SK-N-SH (cell line): ENCODE data around the gene RASA1. TPM values are rescaled to one million over a fixed set of nuclear protein-coding genes. Genes with fewer than 3 reads are reported as not detected.

ENCODE experiments used
- CTCF ChIA-PET: fragments of 300-600, 350-600 bp; formaldehyde crosslinking; extraction: SDS; loops from one replicate; lab custom pipeline; 2021; lab: Yijun Ruan, JAX
- POLR2A ChIA-PET: fragments of 350-600 bp; sonication (Branson Sonifier 250); formaldehyde crosslinking; extraction: SDS; loops from one replicate; lab custom pipeline; 2020; ENCODE audit warnings: antibody characterized with exemption, inconsistent platforms; lab: Yijun Ruan, JAX
- DNase-seq: peaks from one replicate; pipeline ENCODE4 v3.0.0; 2012
- H2AFZ ChIP-seq: fragments of 200-600 bp; sonication (generic); 2 replicates; pipeline ENCODE4 v1.8.1; 2016; ENCODE audit warnings: antibody characterized with exemption, mild to moderate bottlenecking, low read depth
- H3F3A ChIP-seq: fragments of 200-600 bp; sonication (generic); replicated peaks from 2 replicates; pipeline ENCODE3; 2016; ENCODE audit warnings: antibody characterized with exemption, mild to moderate bottlenecking; ENCODE audit not compliant: insufficient read depth
- H3K27ac ChIP-seq, 2 experiments: fragments of 200-500 bp in 1 of 2; fragments of 200-600 bp in 1 of 2; sonication (Bioruptor generic) in 1 of 2; sonication (generic), shearing (Covaris generic) in 1 of 2; 2 replicates each; pipeline versions ENCODE4 v1.5.1 to v1.6.1; 2014 to 2016; ENCODE audit warnings: low read depth in 2 of 2, inconsistent platforms in 1 of 2, low read length in 1 of 2, mild to moderate bottlenecking in 1 of 2, mixed read lengths in 1 of 2
- H3K27me3 ChIP-seq: fragments of 200-600 bp; sonication (generic), shearing (Covaris generic); 2 replicates; pipeline ENCODE4 v1.6.1; 2016; ENCODE audit warnings: mixed run types; ENCODE audit not compliant: insufficient read depth
- H3K36me3 ChIP-seq, 2 experiments: fragments of 200-500 bp in 1 of 2; fragments of 200-600 bp in 1 of 2; sonication (Bioruptor generic) in 1 of 2; sonication (generic) in 1 of 2; replicated peaks in 1 of 2; 2 replicates each; pipeline versions ENCODE3 to v1.5.1; 2014 to 2016; ENCODE audit warnings: low read length in 1 of 2, mild to moderate bottlenecking in 1 of 2; ENCODE audit not compliant: insufficient read depth in 2 of 2, control insufficient read depth in 1 of 2
- H3K4me1 ChIP-seq, 2 experiments: fragments of 200-500 bp in 1 of 2; fragments of 200-600 bp in 1 of 2; sonication (Bioruptor generic) in 1 of 2; sonication (generic), shearing (Covaris generic) in 1 of 2; 2 replicates each; pipeline versions ENCODE4 v1.5.1 to v1.6.1; 2014 to 2016; ENCODE audit warnings: low read depth in 1 of 2, low read length in 1 of 2, mixed run types in 1 of 2; ENCODE audit not compliant: insufficient read depth in 2 of 2, control insufficient read depth in 1 of 2
- H3K4me2 ChIP-seq: fragments of 200-600 bp; sonication (generic), shearing (Covaris generic); 2 replicates; pipeline ENCODE4 v1.6.1; 2017; ENCODE audit warnings: mixed run types
- H3K4me3 ChIP-seq, 2 experiments: fragments of 200-500 bp in 1 of 2; fragments of 200-600 bp in 1 of 2; sonication (Bioruptor generic) in 1 of 2; sonication (generic), shearing (Covaris generic) in 1 of 2; 2 replicates each; pipeline versions ENCODE4 v1.5.1 to v1.8.1; 2014 to 2016; ENCODE audit warnings: low read depth in 2 of 2, inconsistent platforms in 1 of 2, low read length in 1 of 2, mild to moderate bottlenecking in 1 of 2, mixed read lengths in 1 of 2, moderate library complexity in 1 of 2
- H3K79me2 ChIP-seq: fragments of 200-600 bp; sonication (generic); 2 replicates; pipeline ENCODE4 v1.8.1; 2017; ENCODE audit warnings: mild to moderate bottlenecking; ENCODE audit not compliant: insufficient read depth
- H3K9ac ChIP-seq: fragments of 200-600 bp; sonication (generic); 2 replicates; pipeline ENCODE4 v1.6.1; 2017; ENCODE audit warnings: mixed run types
- H3K9me2 ChIP-seq: fragments of 200-600 bp; sonication (generic); 2 replicates; pipeline ENCODE4 v1.6.1; 2017; ENCODE audit warnings: mixed run types
- H3K9me3 ChIP-seq: fragments of 200-600 bp; sonication (generic); 2 replicates; pipeline ENCODE4 v1.6.1; 2017; ENCODE audit warnings: mixed run types, mild to moderate bottlenecking, moderate library complexity
- H4K20me1 ChIP-seq: fragments of 200-600 bp; sonication (generic); 2 replicates; pipeline ENCODE4 v1.6.1; 2017; ENCODE audit warnings: mild to moderate bottlenecking, mixed run types; ENCODE audit not compliant: insufficient read depth
- CTCF ChIP-seq: fragments of 200-600 bp; sonication (generic); IDR thresholded peaks from 2 replicates; pipeline ENCODE4 v1.6.1; 2017; ENCODE audit warnings: antibody characterized with exemption, mild to moderate bottlenecking, moderate library complexity
- ELF1 ChIP-seq: IDR thresholded peaks from 2 replicates; pipeline ENCODE4 v1.4.0; 2012
- FOXM1 ChIP-seq: IDR thresholded peaks from 2 replicates; pipeline ENCODE4 v1.4.0; 2012; ENCODE audit warnings: low read depth, mild to moderate bottlenecking
- GABPA ChIP-seq: IDR thresholded peaks from 2 replicates; pipeline ENCODE4 v1.4.0; 2012; ENCODE audit warnings: low read depth, mild to moderate bottlenecking
- GATA2 ChIP-seq: sonication (generic); formaldehyde crosslinking; IDR thresholded peaks from 2 replicates; pipeline ENCODE4 v1.5.0; 2020; ENCODE audit warnings: mild to moderate bottlenecking, missing genetic modification reagents
- JUND ChIP-seq: IDR thresholded peaks from 2 replicates; pipeline ENCODE4 v1.4.0; 2012
- MXI1 ChIP-seq: IDR thresholded peaks from 2 replicates; pipeline ENCODE4 v1.6.1; 2012; ENCODE audit warnings: mild to moderate bottlenecking, low read depth, low read length, improper control_type of control experiment
- NFIC ChIP-seq: IDR thresholded peaks from 2 replicates; pipeline ENCODE4 v1.4.0; 2012; ENCODE audit warnings: borderline replicate concordance
- NRF1 ChIP-seq: IDR thresholded peaks from 2 replicates; pipeline ENCODE4 v1.6.1; 2012; ENCODE audit warnings: low read depth, mild to moderate bottlenecking, low read length
- PBX3 ChIP-seq: IDR thresholded peaks from 2 replicates; pipeline ENCODE4; 2012
- POLR2AphosphoS5 ChIP-seq: IDR thresholded peaks from 2 replicates; pipeline ENCODE4 v1.6.1; 2012; ENCODE audit warnings: low read depth, low read length
- REST ChIP-seq: IDR thresholded peaks from 2 replicates; pipeline ENCODE4 v1.6.1; 2012; ENCODE audit warnings: mild to moderate bottlenecking, low read depth, low read length, moderate library complexity
- RXRA ChIP-seq: IDR thresholded peaks from 2 replicates; pipeline ENCODE4 v1.4.0; 2012; ENCODE audit warnings: low read depth, mild to moderate bottlenecking, borderline replicate concordance
- USF1 ChIP-seq: IDR thresholded peaks from 2 replicates; pipeline ENCODE4 v1.4.0; 2012; ENCODE audit warnings: low read depth, borderline replicate concordance
- YY1 ChIP-seq: IDR thresholded peaks from 2 replicates; pipeline ENCODE4 v1.4.0; 2012; ENCODE audit warnings: low read depth, mild to moderate bottlenecking
- WGBS: methylation state at CpG from one replicate; pipeline ENCODE4 v1.1.6; 2017; ENCODE audit warnings: low lambda C conversion rate; 5-methylcytosine and 5-hydroxymethylcytosine counted together
- polyA plus RNA-seq, 3 experiments: library from polyadenylated mRNA; depleted of rRNA; stranded (reverse); fragments of >200 nt; gene quantifications; 2 replicates each; pipeline ENCODE4 v1.2.3, GENCODE V29; 2012

Gene RASA1
- polyA plus RNA-seq, 1 of the 3 experiments (the other 2 are of a cell fraction) = 49.1 TPM

- Histone ChIP-seq H3K79me2 (peaks cover 29% of the 10 kb centered on the region; the same call in 1 of the 2 replicates), H3K27me3 (no peaks in the 10 kb centered on the region), H3K4me1 (peaks cover 0 to 21% of the 10 kb centered on the region in 2 experiments; a peak in 3 of 4 replicates), H3F3A (peaks cover 60% of the 10 kb centered on the region), H3K9me3 (no peaks in the 10 kb centered on the region), H3K4me3 (no peak overlapping the region), H3K27ac (peak overlapping the region; percentile 34 to 96; a peak in 3 of 4 replicates), H3K9ac (no peak overlapping the region), H2AFZ (no peak overlapping the region), H4K20me1 (no peaks in the 10 kb centered on the region), H3K9me2 (no peaks in the 10 kb centered on the region), H3K36me3 (peaks cover 91 to 98% of the 10 kb centered on the region in 2 experiments), H3K4me2 (no peak overlapping the region)
- DNase-seq = no peak
- WGBS = 96% methylated on average over 14 of the region's 14 CpGs
- ChIA-PET POLR2A (no interaction called here), CTCF (interaction anchor here (0.7 to 1.2 kb wide), 4 partner anchors 11 to 26 kb away, joined by 3 to 5 read pairs (median 3); no protein-coding TSS in a partner anchor)
- TF ChIP-seq JUND (no peak), POLR2AphosphoS5 (0 out of 2 replicates have a peak, but pooled peaks have one; percentile 12)
Observed at GRCh38 chr5:87389296-87390034, 121.8 kb downstream of the RASA1 start.

- POLR2A ChIA-PET = no interaction called here
- peaks cover 91 to 98% of the 10 kb centered on the region in 2 experiments for H3K36me3 ChIP-seq
- H3K9me3 ChIP-seq = no peaks in the 10 kb centered on the region
- H3F3A ChIP-seq = peaks cover 61% of the 10 kb centered on the region
- peaks cover 0 to 25% of the 10 kb centered on the region in 2 experiments; a peak in 3 of 4 replicates for H3K4me1 ChIP-seq
- CTCF ChIA-PET = interaction anchor here (1.0 to 1.2 kb wide), 3 partner anchors 10 to 24 kb away, joined by 3 to 5 read pairs (median 3); no protein-coding TSS in a partner anchor
- H4K20me1 ChIP-seq = no peaks in the 10 kb centered on the region
- H3K4me2 ChIP-seq = no peak overlapping the region
- H3K79me2 ChIP-seq = peaks cover 33% of the 10 kb centered on the region; the same call in 1 of the 2 replicates
- H3K27ac ChIP-seq = peak overlapping the region; percentile 34 to 96; a peak in 3 of 4 replicates
- H3K4me3 ChIP-seq = no peak overlapping the region
- H3K27me3 ChIP-seq = no peaks in the 10 kb centered on the region
- no peak for DNase-seq
- no peak overlapping the region for H2AFZ ChIP-seq
- no peak for TF ChIP-seq NRF1
- no peak for TF ChIP-seq REST
- no peak for TF ChIP-seq USF1
- TF ChIP-seq CTCF = no peak
- no peak for TF ChIP-seq ELF1
- TF ChIP-seq PBX3 = no peak
- no peak for TF ChIP-seq MXI1
- TF ChIP-seq GATA2 (CRISPR knock-in tag) = no peak
- no peak for TF ChIP-seq FOXM1
- no peak for TF ChIP-seq GABPA
- TF ChIP-seq RXRA = no peak
- no peak for TF ChIP-seq NFIC
- no peak for TF ChIP-seq JUND
- TF ChIP-seq YY1 = no peak
- H3K9ac ChIP-seq = no peak overlapping the region
- WGBS = 96% methylated on average over 3 of the region's 3 CpGs
- H3K9me2 ChIP-seq = no peaks in the 10 kb centered on the region
Observed at GRCh38 chr5:87390075-87390474, 122.4 kb downstream of the RASA1 start.
